ENCODE measurements around the gene MAP7D1.

DNA sequence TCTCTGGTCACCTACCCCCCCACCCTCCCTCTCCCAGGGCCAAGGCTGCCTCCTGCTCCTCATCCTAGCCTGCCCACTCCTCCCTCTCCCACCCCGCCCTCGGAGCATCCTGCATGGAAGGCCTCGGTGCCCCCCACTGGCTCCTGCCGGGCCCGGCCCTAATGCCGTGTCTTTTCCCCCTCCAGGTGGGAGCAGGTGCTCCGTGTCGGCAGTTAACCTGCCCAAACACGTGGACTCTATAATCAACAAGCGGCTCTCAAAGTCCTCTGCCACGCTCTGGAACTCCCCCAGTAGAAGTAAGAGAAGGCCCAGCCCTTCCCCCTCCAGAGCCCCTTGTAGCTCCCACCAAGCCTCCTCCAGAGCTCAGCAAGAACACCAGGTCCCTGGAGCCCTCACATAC lies 18.8 kb downstream of the MAP7D1 start:
- TF ChIP-seq, protein P1, sequence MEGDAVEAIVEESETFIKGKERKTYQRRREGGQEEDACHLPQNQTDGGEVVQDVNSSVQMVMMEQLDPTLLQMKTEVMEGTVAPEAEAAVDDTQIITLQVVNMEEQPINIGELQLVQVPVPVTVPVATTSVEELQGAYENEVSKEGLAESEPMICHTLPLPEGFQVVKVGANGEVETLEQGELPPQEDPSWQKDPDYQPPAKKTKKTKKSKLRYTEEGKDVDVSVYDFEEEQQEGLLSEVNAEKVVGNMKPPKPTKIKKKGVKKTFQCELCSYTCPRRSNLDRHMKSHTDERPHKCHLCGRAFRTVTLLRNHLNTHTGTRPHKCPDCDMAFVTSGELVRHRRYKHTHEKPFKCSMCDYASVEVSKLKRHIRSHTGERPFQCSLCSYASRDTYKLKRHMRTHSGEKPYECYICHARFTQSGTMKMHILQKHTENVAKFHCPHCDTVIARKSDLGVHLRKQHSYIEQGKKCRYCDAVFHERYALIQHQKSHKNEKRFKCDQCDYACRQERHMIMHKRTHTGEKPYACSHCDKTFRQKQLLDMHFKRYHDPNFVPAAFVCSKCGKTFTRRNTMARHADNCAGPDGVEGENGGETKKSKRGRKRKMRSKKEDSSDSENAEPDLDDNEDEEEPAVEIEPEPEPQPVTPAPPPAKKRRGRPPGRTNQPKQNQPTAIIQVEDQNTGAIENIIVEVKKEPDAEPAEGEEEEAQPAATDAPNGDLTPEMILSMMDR (conservative IDR thresholded peaks at IDR 0.05; ENCODE audit: low read depth, low read length): no peak
- TF ChIP-seq EZH2 (IDR thresholded peaks at IDR 0.05; ENCODE audit: borderline replicate concordance, low read depth, low read length, poor library complexity, severe bottlenecking): no peak

Measured in A673 (cell line).